Forelimb muscle (tissue), 1 donor: ENCODE data around the gene ANKRD13D. TPM values are rescaled to one million over a fixed set of nuclear protein-coding genes. Genes with fewer than 3 reads are reported as not detected.

Experiments
- DNase-seq: peaks from one replicate; pipeline ENCODE4 v3.0.0-alpha.2; 2013; ENCODE audit warnings: low read depth
- polyA plus RNA-seq: library from polyadenylated mRNA; unstranded; fragments of 120-200 nt; gene quantifications from one replicate; pipeline ENCODE4 v1.2.1, GENCODE V29; 2013; ENCODE audit not compliant: insufficient read length

ANKRD13D gene
- polyA plus RNA-seq, 1 donor: 29.3 TPM

DNA sequence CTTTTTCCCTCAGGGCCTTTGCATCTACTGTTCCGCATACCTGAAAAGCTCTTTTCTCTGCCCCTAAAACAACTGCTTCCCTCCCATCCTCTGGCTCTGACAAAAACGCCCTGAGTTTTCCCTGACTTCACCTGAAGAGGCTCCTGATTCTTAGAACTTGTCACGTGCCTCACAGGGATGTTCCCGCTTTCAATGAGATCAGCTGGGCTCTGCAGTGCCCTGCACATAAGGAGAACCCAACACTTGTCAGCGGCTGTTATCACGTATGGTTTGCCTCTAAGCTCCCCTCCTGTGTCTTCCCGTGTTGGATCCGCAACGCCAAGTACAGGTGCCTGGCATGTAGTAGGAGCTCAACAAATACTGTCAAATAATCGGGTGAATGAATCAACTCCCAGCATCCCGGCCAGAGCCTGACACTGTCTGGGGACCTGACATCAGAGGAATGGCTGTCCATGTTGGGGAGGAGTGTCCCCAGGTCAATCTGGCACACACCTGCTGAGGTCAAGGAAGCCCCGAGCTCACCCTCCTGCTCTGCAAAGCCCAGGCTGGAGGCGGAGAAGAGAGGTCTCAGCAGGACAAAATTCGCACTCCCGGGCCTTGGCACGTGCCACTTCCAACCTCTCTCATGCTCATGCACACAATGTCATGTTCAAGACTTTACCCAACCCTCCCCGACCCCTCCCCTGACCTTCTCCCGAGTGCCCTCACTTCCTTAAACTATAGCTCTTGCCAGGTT is 27.0 kb upstream of the ANKRD13D start:
- DNase-seq: no peak

DNA sequence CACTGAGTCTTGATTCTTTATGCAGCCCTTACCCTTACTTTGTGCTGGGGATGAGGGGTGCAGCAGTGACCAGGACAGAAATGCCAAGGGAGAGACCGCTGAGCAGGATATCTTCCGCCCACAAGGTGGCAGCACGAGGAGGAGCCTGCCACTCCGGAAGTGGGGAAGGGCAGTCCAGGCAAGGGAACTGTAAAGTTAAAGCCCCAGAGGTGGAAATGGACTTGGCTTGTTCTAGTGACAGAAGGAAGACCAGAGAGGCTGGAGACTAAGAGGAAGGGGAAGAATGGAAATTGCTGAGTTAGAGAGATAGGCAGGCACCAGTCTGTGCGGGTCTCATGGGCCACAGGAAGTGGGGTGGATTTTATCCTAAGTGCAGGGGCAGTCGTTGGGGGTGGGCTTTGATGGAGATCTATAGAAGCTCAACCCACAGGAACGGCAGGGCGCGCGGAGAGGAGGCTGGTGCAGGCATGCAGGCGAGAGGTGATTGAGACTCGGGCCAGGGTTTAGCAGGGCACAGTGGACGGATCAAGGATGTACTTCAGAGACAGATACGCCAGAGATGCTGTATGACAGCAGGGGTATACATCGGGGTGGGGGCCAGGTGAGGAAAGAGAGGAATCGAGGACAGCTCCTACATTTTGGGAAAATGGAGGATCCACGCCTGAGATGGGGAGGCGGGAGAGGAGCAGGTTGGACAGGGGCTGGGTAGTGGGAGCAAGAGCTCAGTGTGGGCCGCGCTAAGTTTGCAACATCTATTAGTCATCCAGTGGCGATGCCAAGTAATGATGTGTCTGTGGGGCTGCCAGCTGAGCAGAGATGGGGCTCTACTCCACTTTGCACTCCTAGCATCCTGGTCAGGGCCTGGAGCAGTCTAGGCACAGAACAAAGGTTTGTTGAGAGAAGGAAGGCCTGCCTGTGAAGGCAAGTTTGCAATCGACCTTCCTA is 26.1 kb upstream of the ANKRD13D start:
- DNase-seq: no peak

GRCh38 chr11:67264260-67264659 is 24.8 kb upstream of the ANKRD13D start:
- DNase-seq: no peak

DNA sequence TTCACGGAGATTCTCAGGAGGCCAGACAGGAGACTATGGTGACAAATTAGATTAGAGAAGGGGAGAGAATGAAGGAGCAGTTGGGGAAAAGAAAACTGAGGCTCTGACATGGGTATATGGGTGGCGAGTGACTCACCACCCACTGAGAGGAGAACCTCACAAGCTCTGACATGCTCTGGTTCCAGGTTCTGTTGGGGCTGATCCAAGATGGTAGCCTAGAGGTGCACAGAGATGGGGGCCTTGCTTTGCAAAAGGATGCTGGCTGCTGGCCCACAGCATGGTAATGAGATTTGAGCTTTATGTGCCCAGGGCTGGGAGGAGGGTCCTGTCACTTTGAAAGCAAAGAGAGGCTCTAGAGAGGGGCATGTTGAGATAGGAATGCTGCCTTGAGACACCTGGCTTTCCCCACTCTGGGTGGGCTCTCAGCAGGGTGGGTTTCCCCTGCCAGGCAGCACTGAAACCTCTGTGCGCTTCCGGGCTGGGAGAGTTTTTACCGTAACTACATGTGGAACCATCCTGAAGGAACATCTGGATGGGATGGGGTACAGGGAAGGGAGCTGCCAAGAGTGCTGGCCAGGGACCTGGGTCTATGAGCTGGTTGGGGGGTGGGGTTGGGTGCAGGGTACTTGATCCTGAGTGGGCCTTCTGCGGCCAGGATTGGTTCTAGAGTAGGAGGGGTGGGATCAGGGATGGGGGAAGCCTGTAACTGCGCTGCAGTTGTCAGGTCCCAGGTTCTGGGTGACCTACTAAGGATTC is 24.0 kb upstream of the ANKRD13D start:
- DNase-seq: no peak

- DNase-seq: no peak
Observed at GRCh38 chr11:67265633-67266448, 23.3 kb upstream of the ANKRD13D start.

DNA sequence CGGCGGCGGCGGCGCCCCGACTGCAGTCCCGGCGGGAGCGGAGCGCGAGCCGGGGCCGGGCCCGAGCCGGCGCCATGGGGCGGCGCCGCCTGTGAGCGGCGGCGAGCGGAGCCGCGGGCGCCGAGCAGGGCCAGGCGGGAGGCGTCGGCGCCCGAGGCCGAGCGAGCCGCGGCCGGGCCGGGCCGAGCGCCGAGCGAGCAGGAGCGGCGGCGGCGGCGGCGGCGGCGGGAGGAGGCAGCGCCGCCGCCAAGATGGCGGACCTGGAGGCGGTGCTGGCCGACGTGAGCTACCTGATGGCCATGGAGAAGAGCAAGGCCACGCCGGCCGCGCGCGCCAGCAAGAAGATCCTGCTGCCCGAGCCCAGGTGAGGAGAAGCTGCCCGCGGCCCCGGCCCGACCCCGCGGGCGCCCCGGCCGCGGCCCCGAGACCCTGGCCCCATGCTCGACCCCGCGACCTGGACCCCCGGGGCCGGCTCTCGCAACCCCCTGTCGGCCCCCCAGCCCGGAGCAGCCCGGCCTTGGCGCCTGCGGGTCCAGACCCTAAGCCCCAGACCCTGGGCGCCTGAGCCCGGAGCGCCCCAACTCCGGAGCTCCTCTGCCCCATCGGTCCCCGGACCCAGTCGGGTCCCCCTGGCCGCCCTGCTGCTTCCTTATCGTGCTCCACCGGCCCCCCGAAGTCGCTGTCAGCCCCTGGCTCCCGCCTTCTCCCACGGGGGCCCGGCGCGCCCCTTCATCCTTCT is 22.5 kb upstream of the ANKRD13D start, which contains the start of gene GRK2:
GRK2 (plus strand) TSS at position 25 of the 739 bp plus-strand sequence; CDS start at position 252, 227 bp downstream.
- no peak for DNase-seq

GRCh38 chr11:67267188-67268080 is 21.7 kb upstream of the ANKRD13D start:
- no peak for DNase-seq

DNA sequence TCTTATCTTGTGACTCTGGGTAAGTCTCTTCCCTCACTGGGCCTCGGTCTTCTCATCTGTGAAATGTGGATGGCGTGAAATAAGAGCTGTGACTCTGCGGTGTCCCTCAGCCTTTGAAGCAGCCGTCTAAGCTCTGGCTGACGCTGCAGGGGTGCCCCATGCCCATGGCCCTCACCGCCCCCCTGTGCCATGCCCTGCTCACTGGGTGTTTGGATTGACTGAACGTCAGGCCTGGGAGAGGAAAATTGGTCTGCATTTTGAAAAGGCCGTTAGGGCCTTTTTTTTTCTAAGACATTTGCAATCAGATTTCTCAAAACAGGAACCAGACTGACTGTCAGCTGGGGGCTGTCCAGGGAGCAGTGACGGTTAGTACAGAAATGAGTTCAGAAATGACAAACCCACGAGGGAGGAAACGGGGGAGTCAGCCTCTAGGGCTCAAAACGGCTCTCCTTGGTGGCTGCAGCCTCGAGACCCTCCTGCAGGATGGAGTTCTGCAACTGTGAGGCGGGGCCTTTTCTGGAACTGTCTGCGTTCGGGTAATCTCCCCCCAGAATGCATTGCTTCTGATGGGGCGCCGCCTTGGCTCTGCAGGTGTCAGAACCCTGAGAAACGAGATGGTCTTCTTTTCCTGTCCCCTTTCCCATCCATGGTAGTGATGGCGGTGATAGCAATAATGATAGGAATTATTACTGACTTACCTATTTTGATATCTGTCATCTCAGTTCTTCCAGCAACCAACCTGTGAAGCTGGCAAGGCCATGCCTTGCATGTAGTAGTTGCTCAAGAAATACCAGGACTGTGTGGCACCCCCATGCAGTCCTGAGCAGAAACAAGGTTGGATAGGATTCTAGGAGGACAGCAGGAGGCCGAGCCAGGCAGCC is 20.8 kb upstream of the ANKRD13D start:
- DNase-seq: no peak

- DNase-seq: no peak
Observed at GRCh38 chr11:67268962-67269268, 20.2 kb upstream of the ANKRD13D start.

DNA sequence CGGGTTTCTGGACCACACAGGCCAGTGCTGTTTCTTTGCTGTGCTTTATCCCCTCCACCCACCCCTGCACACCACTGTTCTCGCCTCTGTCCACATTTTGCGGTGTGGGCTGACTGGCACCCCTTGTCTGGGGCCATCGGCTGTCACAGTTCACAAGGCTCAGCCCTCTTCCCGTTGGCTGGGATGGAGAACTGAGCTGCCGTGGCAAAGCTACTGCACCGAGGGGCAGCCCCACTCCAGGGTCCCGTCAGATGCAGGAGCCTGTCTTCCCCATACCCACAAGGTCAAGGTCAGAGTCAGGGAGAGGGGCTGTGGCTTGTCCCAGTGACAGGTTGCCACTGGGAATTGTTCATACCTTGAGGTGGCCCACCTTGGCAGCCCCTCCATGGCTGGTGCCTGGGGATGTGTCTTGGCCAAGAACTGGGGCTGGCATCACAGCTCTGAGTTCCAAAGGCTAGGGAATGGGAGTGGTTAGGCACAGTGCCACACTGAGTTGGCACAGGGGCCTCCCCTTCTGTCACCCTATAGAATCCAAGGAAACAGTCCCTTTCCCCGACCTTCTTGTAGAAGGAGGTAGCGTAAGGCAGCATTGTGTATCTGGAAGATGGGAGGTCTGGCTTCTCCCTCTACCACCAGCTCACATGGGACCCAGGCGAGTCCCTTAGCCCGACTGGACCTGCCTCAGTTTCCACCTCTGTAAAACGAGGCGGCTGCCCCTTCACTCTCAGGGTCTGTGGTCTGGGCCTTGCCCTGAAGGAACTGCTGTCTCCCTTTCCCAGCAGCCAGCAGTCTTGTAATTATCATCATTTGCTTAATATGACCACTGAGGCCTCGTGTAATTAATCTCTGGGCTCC is 19.5 kb upstream of the ANKRD13D start:
- DNase-seq: no peak

- DNase-seq: peak; percentile 36
Observed at GRCh38 chr11:67270256-67271204, 18.6 kb upstream of the ANKRD13D start.

DNA sequence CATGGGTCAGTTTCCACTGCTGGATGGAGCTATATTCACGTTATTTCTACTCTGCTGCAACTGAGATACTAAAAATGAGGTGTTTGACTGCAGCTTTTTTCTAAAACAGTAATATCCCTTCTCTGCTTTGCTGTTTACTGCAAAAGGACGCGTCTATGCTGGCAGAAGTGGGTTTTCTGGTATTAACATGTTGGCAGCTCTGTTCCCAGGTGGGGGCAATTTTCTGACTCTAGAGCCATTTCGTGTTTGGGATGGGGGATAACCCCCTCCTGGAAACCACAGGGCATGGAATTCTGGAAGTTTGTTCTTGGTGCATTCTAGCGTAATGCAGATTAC is 17.9 kb upstream of the ANKRD13D start:
- no peak for DNase-seq

DNA sequence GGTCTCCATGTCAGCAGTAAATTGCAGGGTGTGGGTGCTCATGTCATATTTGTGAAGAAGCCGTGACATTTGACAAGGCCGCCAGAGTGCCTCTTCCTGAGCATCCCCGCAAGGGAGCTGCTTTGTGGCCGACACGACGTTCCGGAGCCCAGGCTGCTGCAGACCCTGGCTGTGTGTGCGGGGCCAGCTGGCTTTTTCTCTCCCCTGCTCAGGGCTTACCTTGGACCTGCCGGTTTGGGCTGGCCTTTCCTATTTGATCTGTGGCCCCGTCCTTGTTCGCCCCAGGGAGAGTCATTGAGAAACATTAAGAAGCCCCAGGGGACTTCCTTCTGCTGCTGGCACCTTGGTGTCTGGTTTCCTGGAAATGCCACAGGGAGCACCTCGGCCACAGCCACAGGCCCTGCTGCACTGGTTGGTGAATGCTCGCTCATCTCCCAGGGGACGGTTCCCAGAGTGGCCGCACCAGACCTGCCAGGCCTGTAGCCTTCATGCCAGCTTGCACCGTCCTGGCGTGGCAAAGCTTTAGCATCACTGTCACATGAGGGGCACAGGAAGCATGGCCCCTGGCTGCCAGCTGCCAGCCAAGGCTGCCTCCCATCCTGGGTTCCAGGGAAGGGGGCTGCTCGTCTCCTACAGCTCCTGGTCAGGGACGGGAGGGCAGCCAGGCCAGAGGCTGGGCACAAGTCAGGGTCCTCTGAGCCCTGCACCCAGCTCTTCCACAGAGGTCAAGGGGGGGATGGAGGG is 17.4 kb upstream of the ANKRD13D start:
- no peak for DNase-seq

- no peak for DNase-seq
Observed at GRCh38 chr11:67272327-67273259, 16.5 kb upstream of the ANKRD13D start.
